Cardiac fibroblast (primary cell): Measurements from ENCODE around the gene TRAF3.
A peak's percentile ranks its signal among the peaks of the same experiment; 100 is the strongest.

Source experiments
- DNase-seq, 2 donors: peaks; one replicate each; pipeline versions ENCODE4 v3.0.0 to v3.0.0-alpha.2; 2010; ENCODE audit warnings: low read depth in 2 of 2
- H3K4me3 ChIP-seq, 2 donors: replicated peaks in 1 of 2; 1 replicate in 1 of 2; 2 replicates in 1 of 2; pipeline ENCODE4 v1.5.1; 2011; ENCODE audit warnings: low read depth in 2 of 2, low read length in 2 of 2, mild to moderate bottlenecking in 2 of 2, moderate library complexity in 1 of 2
- TF ChIP-seq, protein P1 (sequence below): IDR thresholded peaks from one replicate; pipeline ENCODE4 v1.5.1; 2011; ENCODE audit warnings: low read depth, mild to moderate bottlenecking, low read length, inconsistent platforms

TRAF3 gene

DNA sequence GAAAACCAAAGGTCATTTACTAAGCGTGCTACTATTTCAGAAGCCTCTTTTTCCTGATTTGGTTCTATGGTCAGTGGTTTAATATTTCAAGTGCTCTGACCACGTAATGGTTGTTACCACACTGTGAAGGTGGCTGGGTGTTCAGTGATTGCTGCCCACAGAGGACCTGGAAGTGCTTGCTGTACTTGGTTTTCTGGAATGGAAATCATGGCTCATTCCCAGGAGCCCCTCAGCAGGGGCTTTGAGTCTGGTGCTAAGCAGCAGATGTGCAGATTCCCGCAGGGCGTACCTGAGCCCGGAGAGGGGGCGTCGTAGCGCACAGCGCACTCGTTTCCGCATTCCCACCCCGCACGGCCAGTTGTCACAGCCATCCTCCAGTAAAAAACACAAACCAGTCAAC, 50.5 kb downstream of the TRAF3 start:
- no peak for DNase-seq
- TF ChIP-seq, protein P1, sequence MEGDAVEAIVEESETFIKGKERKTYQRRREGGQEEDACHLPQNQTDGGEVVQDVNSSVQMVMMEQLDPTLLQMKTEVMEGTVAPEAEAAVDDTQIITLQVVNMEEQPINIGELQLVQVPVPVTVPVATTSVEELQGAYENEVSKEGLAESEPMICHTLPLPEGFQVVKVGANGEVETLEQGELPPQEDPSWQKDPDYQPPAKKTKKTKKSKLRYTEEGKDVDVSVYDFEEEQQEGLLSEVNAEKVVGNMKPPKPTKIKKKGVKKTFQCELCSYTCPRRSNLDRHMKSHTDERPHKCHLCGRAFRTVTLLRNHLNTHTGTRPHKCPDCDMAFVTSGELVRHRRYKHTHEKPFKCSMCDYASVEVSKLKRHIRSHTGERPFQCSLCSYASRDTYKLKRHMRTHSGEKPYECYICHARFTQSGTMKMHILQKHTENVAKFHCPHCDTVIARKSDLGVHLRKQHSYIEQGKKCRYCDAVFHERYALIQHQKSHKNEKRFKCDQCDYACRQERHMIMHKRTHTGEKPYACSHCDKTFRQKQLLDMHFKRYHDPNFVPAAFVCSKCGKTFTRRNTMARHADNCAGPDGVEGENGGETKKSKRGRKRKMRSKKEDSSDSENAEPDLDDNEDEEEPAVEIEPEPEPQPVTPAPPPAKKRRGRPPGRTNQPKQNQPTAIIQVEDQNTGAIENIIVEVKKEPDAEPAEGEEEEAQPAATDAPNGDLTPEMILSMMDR = no peak
- H3K4me3 ChIP-seq = no peak overlapping the region

GRCh38 chr14:102828151-102828550, 50.9 kb downstream of the TRAF3 start:
- no peak overlapping the region for H3K4me3 ChIP-seq
- TF ChIP-seq, protein P1 = no peak
- no peak for DNase-seq

GRCh38 chr14:102829016-102829548, 51.8 kb downstream of the TRAF3 start:
- no peak overlapping the region for H3K4me3 ChIP-seq
- DNase-seq = peak; percentile 18 to 55
- TF ChIP-seq, protein P1 = no peak

- H3K4me3 ChIP-seq = no peak overlapping the region
- DNase-seq = no peak
- TF ChIP-seq, protein P1 = no peak
Measured at GRCh38 chr14:102830474-102831045, 53.3 kb downstream of the TRAF3 start.

- DNase-seq = no peak
- TF ChIP-seq, protein P1 = no peak
- no peak overlapping the region for H3K4me3 ChIP-seq
Measured at GRCh38 chr14:102831163-102831804, 54.0 kb downstream of the TRAF3 start.

DNA sequence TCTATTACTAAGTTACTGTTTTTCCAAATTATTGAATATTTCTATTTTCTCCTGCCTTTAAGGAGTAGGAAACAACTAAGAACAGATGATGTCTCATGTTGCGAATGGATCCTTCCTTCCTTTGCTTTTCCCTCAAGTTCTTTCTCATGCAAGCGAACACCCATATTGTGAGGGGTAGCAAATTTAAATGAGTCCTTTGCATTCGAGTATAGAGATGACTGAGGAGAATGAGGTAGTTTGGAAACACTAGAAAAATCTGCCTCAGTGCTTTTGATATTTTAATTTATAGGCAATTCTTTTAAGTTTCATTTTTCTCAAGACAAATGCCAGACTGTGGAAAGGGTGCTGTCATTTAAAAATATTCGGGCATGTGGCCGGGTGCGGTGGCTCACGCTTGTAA, 56.1 kb downstream of the TRAF3 start:
- TF ChIP-seq, protein P1 = no peak
- DNase-seq = no peak
- no peak overlapping the region for H3K4me3 ChIP-seq

DNA sequence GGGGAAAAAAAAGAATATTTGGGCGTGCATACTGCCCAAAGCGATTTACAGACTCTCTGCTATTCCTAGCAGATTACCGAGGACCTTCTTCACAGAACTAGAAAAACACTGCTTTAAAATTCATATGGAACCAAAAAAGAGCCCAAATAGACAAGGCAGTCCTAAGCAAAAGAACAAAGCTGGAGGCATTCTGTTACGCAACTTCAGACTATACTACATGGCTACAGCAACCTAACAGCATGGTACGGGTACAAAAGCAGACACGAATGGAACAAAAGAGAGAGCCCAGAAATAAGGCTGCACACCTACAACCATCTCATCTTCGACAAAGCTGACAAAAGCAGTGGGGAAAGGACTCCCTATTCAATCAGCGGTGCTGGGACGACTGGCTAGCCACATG, 56.7 kb downstream of the TRAF3 start:
- DNase-seq = no peak
- TF ChIP-seq, protein P1 = no peak
- no peak overlapping the region for H3K4me3 ChIP-seq
